Fibroblast of skin of back (primary cell): Measurements from ENCODE around the gene ABCC6.
"Not testable (repeated sequence)": the region's sequence is repeated elsewhere in the genome, so short reads cannot be mapped to it uniquely, and the experiment has no call there.

ENCODE experiments used
- DNase-seq: peaks from one replicate; pipeline ENCODE4 v3.0.0-alpha.2; 2013

The ABCC6 gene

DNA sequence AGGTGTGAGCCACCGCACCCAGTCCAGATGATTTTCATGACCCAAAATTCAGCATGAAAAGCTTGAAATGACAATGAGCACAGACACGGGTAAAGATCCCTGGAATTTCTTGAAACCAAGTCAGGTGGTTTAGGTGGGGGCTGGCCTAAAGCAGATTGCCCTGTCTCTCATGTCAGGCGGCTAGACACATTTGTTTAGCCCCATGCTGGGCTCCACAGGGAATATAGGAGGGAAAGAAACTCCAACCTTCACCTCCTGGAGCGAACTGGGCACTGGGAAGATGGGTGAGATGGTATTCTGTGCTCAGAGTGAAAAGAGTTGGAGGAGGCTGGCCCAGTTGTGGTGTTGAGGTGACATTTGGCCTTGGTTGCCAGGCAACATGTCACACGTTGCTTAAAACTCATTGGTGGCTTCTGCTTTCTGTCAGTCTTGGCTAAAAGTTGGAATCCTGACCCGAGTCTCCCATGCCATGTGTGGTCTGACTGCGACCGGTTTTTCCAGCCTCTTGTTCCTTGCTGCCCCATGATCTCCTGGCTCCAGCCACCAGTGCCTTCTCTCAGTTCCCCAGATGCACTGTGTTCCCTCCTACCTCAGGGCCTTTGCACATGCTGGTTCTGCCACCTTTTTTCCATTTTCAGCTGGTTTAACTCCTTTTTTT lies 113.7 kb downstream of the ABCC6 start:
- no peak for DNase-seq

DNA sequence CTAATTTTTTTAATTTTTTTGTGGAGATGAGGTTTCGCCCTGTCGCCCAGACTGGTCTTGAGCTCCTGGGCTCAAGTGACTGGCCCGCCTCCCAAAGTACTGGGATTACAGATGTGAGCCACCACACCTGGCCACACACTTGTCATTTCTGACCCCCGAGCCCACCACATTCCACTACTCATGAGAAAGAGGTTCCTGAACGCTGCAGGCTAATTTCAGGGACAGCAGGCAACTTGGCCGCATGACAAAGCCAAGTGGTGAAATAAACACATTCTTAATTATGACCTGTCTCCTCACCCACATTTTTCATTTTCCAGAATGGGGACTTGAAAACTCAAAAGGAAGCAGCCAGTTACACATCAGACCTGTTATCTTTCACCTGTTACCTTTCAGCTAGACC lies 114.5 kb downstream of the ABCC6 start:
- DNase-seq, result no peak

DNA sequence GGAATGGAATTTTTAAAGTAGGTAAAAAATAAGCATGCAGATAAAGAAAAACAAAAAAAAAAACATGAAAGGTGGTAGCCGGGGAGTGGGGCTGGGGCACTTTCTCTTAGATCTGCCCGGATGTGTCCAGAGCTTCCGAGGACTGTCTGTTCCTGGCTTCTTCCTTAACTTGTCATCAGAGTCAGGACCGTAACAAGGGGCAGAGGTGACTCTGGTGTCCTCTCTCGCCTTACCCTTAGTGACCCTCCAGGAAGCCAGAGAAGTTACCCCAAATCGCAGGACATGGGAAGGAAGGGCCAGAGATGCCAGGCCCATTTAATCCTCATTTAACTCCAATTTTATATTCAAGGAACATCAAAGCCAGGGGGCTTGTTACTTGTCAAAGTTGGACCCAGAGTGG lies 115.5 kb downstream of the ABCC6 start:
- DNase-seq, result no peak

DNA sequence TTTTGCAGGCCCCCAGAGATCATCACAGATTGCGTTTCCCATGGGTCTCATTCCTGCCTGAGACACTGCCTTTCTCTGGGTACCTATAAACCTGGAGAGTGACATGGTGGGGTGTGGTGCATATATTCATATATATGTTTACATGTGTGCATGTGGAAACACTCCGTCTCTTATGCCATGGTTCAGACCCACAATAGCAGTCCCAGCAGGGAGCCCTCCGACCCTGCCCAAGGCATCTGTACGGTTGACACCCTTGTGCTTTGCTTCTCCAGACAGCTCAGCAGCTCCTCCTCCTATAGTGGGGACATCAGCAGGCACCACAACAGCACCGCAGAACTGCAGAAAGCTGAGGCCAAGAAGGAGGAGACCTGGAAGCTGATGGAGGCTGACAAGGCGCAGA lies 116.8 kb downstream of the ABCC6 start:
- DNase-seq, result no peak

DNA sequence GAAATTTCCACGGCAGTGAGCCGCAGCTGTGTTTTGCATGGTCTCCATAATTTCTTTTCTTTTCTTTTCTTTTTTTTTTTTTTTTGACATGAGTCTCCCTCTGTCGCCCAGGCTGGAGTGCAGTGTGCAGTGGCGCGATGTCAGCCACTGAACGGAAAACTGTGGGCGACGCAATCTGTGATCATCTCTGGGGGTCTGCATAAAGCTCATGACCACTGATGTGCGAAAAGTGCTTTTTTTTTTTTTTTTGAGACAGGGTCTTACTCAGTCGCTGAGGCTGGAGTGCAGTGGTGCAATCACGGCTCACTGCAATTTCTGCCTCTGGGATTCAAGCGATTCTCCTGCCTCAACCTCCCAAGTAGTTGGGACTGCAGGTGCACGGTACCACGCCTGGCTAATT lies 117.6 kb downstream of the ABCC6 start:
- DNase-seq, result no peak

DNA sequence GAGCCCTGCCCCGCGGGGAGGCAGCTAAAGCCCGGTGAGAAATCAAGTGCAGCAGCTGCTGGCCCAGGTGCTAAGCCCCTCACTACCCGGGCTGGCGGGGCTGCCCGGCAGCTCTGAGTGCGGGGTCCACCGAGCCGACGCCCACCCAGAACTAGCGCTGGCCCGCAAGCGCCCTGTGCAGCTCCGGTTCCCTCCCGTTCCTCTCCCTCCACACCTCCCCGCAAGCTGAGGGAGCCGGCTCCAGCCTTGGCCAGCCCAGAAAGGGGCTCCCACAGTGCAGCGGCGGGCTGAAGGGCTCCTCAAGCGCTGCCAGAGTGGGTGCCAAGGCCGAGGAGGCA lies 118.5 kb downstream of the ABCC6 start:
- not testable (repeated sequence) for DNase-seq

DNA sequence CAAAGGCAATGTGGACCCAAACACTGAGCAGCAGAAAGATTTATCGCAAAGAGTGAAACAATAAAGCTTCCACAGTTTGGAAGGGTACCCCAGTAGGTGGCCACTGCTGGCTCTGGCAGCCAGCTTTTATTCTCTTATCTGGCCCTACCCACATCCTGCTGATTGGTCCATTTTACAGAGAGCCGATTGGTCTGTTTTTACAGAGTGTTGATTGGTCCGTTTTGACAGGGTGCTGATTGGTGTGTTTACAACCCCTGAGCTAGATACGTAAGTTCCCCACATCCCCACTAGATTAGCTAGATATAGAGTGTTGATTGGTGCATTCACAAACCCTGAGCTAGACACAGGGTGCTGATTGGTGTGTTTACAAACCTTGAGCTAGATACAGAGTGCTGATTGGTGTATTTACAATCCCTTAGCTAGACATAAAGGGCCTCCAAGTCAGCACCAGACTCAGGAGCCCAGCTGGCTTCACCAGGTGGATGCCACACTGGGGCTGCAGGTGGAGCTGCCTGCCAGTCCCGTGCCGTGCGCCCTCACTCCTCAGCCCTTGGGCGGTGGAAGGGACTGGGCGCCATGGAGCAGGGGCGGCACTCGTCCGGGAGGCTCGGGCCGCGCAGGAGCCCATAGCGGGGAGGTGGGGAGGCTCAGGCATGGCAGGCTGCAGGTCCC lies 119.0 kb downstream of the ABCC6 start:
- DNase-seq, result not testable (repeated sequence)

DNA sequence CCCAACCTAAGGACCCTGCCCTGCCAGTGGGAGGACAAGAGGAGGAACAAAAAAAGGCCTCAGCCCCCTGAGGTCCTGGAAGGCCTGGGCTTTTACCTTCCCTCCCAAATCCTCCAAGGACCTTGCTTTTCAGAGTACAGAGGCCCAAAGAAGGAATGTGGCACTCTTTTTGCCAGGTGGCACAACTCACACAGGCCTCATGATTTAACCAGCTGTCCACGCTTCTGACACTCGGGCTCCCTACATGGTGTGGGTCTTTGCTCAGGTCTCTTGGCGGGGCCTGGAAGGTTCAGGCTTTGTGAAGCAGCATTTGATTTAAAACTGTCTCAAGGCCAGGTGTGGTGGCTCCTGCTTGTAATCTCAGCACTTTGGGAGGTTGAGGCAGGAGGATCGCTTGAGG lies 120.6 kb downstream of the ABCC6 start:
- no peak for DNase-seq

DNA sequence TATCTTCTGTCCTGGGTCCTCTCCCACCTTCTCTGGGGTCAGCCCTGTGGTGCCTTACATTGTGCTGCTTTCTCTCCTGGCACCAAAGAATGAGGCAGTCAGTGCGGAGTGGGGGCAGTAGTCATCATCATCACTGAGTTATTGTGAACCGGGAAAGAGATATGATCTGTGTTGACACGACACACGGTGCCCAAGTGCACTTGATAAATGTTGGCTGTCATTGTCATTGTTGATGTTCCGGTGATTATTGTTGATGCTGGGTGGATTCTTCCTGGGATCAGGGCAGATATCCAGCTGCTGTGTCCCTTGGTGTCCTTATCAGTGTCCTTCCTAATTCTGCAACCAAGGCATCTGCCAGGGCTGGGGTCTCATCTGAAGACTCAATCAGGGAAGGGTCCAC lies 121.7 kb downstream of the ABCC6 start:
- DNase-seq, result no peak

DNA sequence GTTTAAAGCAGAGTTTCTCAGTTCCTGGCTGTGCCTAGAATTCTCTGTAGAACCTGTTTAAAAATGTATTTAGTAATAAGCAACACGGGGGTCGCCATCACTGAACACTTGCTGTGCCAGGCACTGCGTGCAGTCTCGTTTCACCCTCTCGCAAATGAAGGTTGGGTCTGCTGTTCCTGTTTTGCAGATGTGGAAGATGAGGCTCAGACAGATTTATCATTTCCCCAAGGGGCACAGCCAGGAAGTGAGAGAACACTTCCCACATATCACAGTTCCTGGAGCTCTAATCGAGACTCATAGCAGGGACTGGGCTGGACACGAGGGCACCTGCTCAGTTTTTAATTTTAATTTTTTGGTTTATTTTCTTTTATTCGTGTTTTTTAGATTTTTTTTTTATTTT lies 122.7 kb downstream of the ABCC6 start:
- DNase-seq, result no peak

DNA sequence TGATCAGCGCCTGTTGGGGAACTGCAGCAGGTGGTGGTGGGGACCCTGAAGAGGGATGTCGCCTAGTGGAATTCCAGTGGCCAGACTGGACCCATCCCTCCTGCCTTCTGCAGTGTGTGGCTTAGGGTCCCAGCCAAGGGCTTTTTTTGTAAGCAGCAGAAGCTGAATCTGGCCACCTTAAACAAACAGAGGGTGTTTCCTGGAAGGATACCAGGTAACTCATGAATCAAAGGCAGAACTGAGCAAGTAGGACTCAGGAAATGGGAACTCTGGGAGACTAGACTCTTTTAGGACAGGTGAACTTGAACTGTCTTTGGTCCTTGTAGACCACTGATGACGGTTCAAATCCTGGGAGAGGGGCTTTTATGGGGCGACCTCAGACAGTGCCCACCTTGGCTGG lies 124.0 kb downstream of the ABCC6 start:
- DNase-seq, result no peak
